ENCODE measurements around the gene CDH23. TPM values are rescaled to one million over a fixed set of nuclear protein-coding genes. Genes with fewer than 3 reads are reported as not detected.
"Not testable (repeated sequence)": the region's sequence is repeated elsewhere in the genome, so short reads cannot be mapped to it uniquely, and the experiment has no call there.

The CDH23 gene
- polyA plus RNA-seq, 5 donors: 2.3 to 3.6 (median 3.1) TPM

DNA sequence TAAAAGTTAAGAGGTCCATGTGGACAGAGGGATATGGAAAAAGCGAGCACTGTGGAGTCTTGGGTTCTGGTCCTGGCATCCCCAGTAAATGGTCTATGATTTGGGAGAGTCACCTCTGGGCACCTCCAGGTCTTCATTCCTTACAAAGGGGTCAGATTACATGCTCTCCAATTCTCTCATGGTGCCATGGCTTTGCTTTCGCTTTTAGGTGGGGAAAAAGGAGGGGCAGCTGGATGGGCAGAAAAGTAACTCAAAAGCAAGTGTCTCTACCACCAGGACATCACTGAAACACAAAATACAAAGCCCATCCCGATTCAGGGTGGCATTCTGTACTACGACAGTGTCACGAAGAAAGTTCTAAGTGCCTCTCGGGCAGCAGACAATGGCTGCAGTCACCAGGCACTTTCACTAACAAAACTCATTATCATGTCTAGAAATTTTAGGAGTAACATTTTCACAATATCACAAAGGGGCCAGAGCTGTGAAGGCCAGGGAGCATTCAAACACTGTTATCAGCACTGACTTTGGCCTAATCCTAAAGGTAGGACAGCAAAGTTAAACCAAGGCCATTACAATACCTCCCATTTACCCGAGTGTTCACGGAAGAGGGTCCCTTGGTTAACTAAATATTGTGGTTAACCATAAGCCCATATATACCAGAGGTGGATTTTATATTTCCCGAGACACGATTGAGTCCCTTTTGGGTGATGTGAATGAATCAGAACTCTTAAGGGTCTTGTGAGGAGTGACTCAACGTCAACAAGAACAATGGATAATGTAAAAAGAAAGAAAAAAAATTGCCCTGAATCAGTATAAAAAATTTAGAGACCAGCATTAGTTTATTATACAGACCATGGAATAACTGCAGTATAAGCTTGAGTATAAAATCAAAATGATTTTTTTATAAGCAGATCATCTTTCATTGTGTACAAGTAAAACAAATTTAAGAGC, 451.9 kb downstream of the CDH23 start:
- DNase-seq: no peak

DNA sequence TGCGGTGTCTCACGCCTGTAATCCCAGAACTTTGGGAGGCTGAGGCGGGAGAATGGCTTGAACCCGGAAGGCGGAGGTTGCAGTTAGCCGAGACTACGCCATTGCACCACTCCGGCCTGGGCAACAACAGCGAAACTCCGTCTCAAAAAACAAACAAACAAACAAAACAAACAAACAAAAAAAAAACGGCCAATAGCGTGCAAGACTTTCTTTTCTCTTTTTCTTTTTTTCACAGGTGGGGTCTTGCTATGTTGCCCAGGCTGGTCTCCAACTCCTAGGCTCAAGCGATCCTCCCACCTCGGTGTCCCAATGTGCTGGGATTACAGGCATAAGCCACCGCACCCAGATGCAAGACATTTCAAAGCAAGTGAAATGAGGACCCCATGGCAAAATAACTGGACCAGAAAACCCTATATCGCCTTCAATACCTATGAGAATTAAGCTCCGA, 452.8 kb downstream of the CDH23 start:
- no peak for DNase-seq

DNA sequence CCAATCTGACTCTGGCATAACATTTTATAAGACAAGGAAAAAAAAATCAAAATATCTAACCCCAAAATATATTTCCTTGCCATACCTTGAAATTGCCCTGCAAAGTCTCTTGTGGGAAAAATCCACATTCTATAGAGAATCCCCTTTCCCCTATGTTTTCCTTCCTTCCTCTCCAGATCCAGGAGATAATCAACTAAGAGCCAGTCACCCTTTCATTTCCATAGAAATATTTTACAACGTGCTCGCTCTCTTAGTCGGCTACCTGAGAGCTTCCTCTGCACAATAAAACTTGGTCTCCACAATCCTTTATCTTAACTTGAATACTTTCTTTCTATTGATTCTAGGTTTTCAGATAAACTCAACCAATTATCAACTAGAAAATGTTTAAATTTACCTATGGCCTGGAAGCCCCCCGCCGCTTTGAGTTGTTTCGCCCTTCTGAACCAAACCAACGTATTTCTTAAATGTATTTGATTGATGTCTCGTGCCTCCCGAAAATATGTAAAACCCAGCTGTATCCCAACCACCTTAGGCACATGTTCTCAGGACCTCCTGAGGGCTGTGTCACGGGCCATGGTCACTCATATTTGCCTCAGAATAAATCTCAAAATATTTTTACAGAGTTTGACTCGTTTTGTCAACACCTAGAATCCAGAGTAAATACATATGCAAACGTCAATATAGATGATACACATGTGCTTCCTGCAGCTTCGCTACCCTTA, 453.5 kb downstream of the CDH23 start:
- no peak for DNase-seq

DNA sequence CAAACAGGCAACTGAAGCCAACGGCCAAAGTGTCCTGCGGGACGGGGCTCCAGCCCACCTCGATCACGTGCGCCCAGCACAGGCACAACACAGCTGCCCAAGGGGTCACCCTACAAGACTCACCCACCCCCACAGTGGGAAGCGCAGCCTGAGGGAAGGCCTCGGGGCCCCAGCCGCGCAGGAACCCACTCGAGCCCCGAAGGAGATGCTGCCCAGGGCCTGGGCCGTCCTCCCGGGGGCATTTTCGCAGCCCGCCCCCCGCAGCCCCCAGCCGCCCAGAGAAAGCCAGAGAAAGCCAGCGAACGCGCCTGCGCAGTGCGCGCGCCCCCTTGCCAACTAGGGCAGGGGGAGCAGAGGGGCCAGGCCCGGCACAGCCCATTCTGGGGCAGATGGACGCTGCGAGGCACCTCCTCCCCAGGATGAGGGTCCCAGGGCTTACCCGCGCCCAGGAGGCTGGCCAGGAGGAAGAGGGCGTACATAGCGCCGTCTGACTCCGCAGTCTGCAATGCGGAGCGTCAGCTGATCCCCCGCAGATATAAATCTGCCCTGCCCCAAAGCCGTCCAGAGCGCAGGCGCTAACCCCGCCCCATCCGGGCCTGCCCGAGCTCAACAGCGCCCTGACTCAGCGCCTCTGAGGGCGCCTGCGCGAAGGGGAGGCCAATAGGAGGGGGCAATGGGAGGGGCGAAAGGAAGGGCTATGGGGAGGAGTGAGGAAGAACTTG, 454.2 kb downstream of the CDH23 start, which contains the start of gene PSAP:
Gene PSAP, minus strand, starts transcription at position 509 of the 722 bp plus-strand sequence. Its CDS starts 30 bp downstream, at position 479.
- peak; percentile 98 for DNase-seq

DNA sequence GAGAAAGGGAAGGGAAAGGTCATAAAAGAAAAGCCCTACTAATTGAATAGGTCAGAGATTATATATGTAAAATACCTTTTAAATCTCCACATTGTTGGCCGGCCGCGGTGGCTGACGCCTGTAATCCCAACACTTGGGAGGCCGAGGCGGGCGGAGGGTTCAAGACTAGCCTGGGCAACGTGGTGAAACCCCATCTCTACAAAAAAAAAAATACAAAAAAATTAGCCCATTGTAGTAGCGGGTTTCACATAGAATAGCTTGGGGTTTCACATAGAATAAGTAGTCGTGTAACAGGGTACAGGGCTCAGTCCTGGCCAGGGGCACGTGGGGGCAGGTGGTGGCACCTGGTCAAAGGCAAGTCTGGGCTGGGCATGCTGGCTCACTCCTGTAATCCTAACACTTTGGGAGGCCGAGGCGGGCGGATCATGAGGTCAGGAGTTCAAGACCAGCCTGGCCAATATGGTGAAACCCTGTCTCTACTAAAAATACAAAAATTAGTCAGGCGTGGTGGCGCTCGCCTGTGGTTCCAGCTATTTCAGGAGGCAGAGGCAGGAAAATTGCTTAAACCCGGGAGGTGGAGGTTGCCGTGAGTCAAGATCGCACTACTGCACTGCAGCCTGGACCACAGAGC, 454.9 kb downstream of the CDH23 start:
- DNase-seq: not testable (repeated sequence)

DNA sequence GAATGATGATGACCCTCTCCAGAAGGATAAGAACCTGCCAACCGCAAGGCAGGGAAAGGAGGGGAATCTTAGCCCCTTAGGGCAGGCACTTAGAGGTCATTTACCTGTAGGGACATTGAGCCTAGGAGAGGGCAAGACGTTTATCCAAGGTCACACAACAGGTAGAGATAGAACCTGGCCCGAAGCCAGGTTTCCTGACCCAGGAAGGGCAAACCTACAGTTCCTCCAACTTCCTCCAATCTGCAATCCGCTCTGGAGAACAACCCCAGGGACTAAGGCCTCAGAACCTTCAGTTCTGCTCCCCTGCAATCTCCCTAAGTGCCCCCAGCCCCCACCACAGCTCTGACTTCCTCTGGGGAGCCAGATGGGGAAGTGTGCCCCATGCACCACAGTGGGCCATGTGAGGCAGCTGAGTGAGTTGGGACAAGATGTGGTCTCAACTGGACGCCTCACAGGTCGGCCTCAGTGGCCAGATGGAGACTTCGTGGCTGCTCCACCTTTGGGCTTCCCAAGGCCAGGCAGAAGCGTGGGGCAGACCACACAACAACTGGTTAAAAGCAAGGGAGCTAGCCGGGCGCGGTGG, 455.7 kb downstream of the CDH23 start:
- DNase-seq: no peak

DNA sequence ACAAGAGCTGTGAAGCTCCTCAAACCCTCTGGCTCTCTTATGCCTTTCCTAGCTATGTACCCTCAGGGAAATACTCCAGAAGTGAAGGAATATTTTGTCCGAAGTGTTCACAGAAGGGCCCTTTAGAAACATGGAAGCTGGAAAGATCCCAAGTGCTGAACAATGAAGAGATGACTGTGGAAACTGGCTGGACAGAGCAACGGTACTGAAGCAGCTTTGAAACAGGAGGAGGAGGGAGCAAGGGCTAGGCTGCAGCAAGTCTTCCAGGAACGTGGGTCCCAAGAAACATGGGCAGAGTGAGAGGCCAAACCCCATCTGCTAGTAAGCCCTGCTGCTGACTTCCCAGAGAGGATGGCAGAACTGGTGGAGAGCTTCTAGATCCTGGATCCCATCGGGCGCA, 457.3 kb downstream of the CDH23 start:
- no peak for DNase-seq

DNA sequence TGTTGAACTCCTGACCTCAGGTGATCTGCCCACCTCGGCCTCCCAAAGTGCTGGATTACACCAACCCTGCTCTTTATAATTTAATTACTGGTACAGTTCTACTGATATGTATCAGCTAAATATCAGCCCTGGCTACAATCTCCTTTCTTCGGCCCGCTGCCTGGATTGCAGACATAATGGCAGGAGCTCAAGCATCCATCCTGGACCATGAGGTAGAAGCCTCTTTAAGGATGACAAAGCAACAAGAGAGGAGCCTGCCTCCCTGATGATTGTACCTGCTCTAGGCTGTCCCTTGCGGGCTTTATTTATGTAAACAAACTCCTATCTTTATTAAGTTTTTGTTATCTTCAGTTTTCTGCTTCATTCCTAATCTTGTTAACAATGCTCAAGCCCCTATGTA, 459.9 kb downstream of the CDH23 start:
- DNase-seq: no peak

DNA sequence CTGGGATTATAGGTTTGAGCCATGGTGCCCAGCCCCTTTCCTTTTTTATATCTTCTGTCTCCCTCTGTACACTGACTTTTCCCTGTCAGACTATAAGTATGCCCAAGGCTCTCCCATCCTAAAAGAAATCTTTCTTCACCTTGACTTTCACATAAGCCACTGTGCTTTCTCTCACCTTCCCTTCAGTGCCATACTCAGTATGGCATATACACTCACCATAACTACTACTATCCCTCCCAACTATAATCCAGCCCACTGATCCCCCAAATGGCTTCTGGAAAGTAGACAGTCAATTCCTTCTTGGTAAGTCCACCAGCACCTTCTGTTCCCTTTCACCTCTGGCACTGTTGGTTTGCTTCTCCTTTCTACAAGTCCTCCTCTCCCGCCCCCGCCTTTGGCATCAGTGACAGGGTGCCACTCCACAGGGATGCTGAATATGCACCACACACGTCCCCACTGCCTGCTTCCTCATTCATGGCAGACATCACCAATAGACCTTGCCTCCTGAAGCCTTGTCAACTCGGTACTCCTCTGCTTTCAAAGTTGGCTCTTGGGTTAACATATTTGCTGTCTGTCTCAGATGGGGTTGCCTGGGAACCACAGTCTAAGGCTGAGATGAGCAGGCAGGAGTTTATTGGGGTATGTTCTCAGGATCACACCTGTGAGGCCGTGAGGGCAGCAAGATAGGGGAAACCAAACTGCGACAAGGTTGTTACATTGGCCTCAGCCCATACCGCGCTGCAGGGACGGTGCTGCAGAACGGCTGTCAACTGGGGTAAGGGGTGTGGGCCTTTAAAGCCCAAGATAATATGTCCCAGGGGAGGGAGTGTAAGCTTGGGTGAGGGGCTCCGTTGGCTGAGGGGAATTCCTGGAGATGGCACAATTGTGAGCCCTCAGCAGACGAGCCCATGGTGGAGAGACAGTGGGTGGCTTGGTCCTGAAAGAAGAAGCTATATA, 461.5 kb downstream of the CDH23 start:
- no peak for DNase-seq

DNA sequence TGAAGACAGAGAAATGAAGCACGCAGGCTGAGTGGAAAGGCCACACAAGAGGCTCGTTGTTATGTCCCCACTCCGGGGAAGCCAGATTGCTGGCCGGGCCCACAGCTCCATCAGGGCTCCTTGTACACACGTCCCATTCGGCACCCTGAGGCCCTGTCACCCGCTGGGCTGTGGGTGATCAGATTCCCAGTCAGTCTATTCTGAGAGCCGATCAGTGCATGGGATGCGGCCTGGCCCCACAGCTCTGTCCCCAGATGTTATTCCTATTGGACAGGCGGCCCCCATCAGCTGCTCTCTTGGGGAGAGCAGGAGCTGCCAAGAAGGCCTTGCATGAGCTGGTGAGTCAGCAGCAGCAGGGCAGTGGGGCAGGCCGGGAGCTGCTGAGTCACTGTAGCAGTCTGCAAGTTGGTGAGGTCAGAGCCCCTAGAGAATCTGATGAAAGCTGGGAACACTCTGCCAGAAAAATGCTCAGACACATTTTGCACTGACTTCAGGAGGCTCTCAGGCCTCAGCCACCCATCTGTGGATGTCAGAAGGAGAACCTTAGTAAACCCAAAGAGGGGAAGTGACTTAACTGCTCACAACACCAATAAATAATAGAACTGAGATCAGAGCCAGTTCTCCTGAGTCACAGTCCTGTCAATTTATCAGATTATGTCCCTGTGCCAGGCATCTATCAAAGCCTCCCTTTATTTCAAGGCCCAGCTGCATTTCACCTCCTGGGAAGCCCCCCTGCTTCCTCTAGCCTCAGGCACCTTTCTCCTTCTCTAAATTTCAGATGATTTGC, 463.7 kb downstream of the CDH23 start:
- DNase-seq: peak; percentile 72 to 74

DNA sequence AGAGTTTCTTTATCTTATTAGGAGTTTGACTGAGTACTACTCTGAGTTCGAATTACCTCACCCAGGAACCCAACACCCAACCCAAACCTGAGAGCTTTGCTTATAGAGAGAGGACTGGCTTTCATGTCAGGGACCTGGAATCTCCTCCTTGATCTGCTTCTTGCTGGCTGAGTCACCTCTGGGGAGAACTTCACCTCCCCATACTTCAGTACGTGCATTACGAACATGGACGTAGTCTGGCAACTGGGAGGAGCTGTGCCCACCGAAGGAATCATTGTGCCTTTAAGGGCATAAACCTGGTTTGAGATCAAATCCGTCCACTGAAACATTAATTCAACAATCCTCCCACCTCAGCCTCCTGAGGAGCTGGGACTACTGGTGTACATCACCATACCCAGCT, 466.5 kb downstream of the CDH23 start:
- no peak for DNase-seq

DNA sequence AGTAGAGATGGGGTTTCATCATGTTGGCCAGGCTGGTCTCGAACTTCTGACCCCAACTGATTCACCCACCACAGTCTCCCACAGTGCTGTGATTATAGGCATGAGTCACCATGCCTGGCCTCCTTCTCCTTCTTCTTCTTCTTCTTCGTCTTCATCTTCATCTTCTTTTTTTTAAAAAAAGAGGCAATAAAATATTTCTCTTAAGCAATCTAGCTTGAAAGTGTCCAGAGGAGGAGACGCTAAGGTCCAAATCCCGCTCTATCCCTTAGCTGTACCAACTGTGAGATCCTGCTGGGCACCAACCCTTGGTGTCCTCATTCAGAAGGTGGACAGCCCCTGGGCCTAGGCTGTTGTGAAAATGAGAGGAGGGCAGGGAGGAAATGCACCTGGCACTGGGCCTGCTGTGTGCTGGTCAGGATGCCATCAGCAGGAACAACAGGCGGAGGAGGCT, 468.2 kb downstream of the CDH23 start:
- DNase-seq: no peak

Other genes starting within 250 kb of the CDH23 start
- gene UNC5B, start 184.3 kb upstream of the CDH23 start, polyA plus RNA-seq (ENCODE audit: insufficient read depth in 1 of 5, insufficient read length in 5 of 5, low replicate concordance in 1 of 5): 10 to 100 TPM; 19.4 to 21.0 (median 19.4) TPM
- gene SLC29A3, start 77.7 kb upstream of the CDH23 start, polyA plus RNA-seq (ENCODE audit: insufficient read depth in 1 of 5, insufficient read length in 5 of 5, low replicate concordance in 1 of 5): 10 to 100 TPM in 1 of 5 donors, 1 to 10 TPM in 4; 6.8 to 10.3 (median 8.3) TPM